GM12878 (cell line): Measurements from ENCODE around the gene RTN4RL1. TPM values are rescaled to one million over a fixed set of nuclear protein-coding genes. Genes with fewer than 3 reads are reported as not detected.

Experiments used
- ATAC-seq: fragments of 200-7000 bp; cut with Tn5 transposase; 3 replicates; pipeline ENCODE4 v1.9.1; 2020; ENCODE audit warnings: mild to moderate bottlenecking, moderate library complexity
- BruUV-seq: library from RNA; stranded (reverse); fragments of 400-500 nt; replicated peaks from 2 replicates; lab custom pipeline; 2021; lab: Mats Ljungman, UMichigan
- CTCF ChIA-PET: fragments of 300-600 bp; sonication (Branson Sonifier 250); formaldehyde crosslinking; extraction: SDS; loops from one replicate; lab custom pipeline; 2021; ENCODE audit warnings: inconsistent platforms; lab: Yijun Ruan, JAX
- POLR2A ChIA-PET: fragments of 350-600 bp; formaldehyde crosslinking; extraction: SDS; loops from one replicate; lab custom pipeline; 2021; ENCODE audit warnings: inconsistent platforms; lab: Charles Lee
- RAD21 ChIA-PET: fragments of 300-600 bp; sonication (Branson Sonifier 250); formaldehyde crosslinking; loops from one replicate; lab custom pipeline; 2023; ENCODE audit warnings: antibody characterized with exemption; ENCODE audit not compliant: unreplicated experiment; lab: Charles Lee
- SMC1A ChIA-PET: fragments of 300-600 bp; sonication (Branson Sonifier 250); formaldehyde crosslinking; loops from one replicate; lab custom pipeline; 2023; ENCODE audit not compliant: unreplicated experiment, uncharacterized antibody; lab: Charles Lee
- DNase-seq: peaks from one replicate; pipeline ENCODE4 v3.0.0-alpha.2; 2011; ENCODE audit warnings: low read depth, low spot score
- FAIRE-seq: peaks from 3 replicates; lab custom pipeline; 2011; peaks lifted over from hg19 to GRCh38; lab: Jason Lieb, UNC
- H2AFZ ChIP-seq: 2 replicates; pipeline ENCODE4 v1.6.0; 2011; ENCODE audit warnings: low read depth, low read length, control low read depth; ENCODE audit not compliant: control insufficient read depth
- H3K27ac ChIP-seq: 2 replicates; pipeline ENCODE4 v1.5.1; 2011; ENCODE audit warnings: control low read depth; ENCODE audit not compliant: control insufficient read depth, insufficient read depth
- H3K27me3 ChIP-seq, 2 experiments: replicated peaks in 1 of 2; 2 replicates each; pipeline versions ENCODE4 v1.6.0 to v1.6.1; 2011; ENCODE audit warnings: low read length in 1 of 2; ENCODE audit not compliant: control insufficient read depth in 2 of 2, insufficient read depth in 2 of 2
- H3K36me3 ChIP-seq, 2 experiments: 2 replicates each; pipeline ENCODE4 v1.5.1; 2011; ENCODE audit warnings: low read length in 1 of 2; ENCODE audit not compliant: control insufficient read depth in 2 of 2, insufficient read depth in 2 of 2
- H3K4me1 ChIP-seq: 2 replicates; pipeline ENCODE4 v1.6.1; 2011; ENCODE audit warnings: mild to moderate bottlenecking, low read length, moderate library complexity, mixed read lengths; ENCODE audit not compliant: control insufficient read depth, insufficient read depth
- H3K4me2 ChIP-seq: 2 replicates; pipeline ENCODE4 v1.6.0; 2011; ENCODE audit warnings: control low read depth; ENCODE audit not compliant: control insufficient read depth, insufficient read depth
- H3K4me3 ChIP-seq: fragments of 200-600 bp; sonication (generic); 2 replicates; pipeline ENCODE4 v1.5.1; 2016
- H3K79me2 ChIP-seq: 2 replicates; pipeline ENCODE4 v1.6.0; 2011; ENCODE audit warnings: low read length; ENCODE audit not compliant: control insufficient read depth, insufficient read depth
- H3K9ac ChIP-seq: 2 replicates; pipeline ENCODE4 v1.8.0; 2011; ENCODE audit warnings: low read length, control low read depth, mixed read lengths; ENCODE audit not compliant: control insufficient read depth, insufficient read depth
- H3K9me3 ChIP-seq: replicated peaks from 3 replicates; pipeline ENCODE4 v1.5.1; 2011; ENCODE audit warnings: mild to moderate bottlenecking, low read length; ENCODE audit not compliant: control insufficient read depth, insufficient read depth
- H4K20me1 ChIP-seq: 2 replicates; pipeline ENCODE4 v1.6.0; 2011; ENCODE audit not compliant: control insufficient read depth, insufficient read depth
- CREB1 ChIP-seq: IDR thresholded peaks from 2 replicates; pipeline ENCODE4 v1.6.1; 2012; ENCODE audit warnings: low read depth, mild to moderate bottlenecking, inconsistent platforms
- CUX1 ChIP-seq: IDR thresholded peaks from 2 replicates; pipeline ENCODE4 v1.6.1; 2012; ENCODE audit warnings: improper control_type of control experiment, low read depth, low read length; ENCODE audit not compliant: insufficient replicate concordance
- ETV6 ChIP-seq, 2 experiments: fragments of 450-650 bp in 1 of 2; IDR thresholded peaks in 1 of 2; conservative IDR thresholded peaks in 1 of 2; 2 replicates each; pipeline ENCODE4 v1.6.1; 2014; ENCODE audit warnings: antibody characterized with exemption in 1 of 2, borderline replicate concordance in 1 of 2, low read depth in 1 of 2, mild to moderate bottlenecking in 1 of 2, moderate library complexity in 1 of 2
- GABPA ChIP-seq: IDR thresholded peaks from 2 replicates; pipeline ENCODE4 v1.6.1; 2014; ENCODE audit warnings: antibody characterized with exemption, low read depth, mild to moderate bottlenecking, inconsistent platforms
- HDAC6 ChIP-seq: fragments of 200-600 bp; sonication (generic); IDR thresholded peaks from one replicate; pipeline ENCODE4 v1.8.0; 2017; ENCODE audit warnings: antibody characterized with exemption; ENCODE audit not compliant: unreplicated experiment
- LARP7 ChIP-seq: fragments of 450-650 bp; IDR thresholded peaks from 2 replicates; pipeline ENCODE4 v1.6.1; 2017; ENCODE audit warnings: mild to moderate bottlenecking
- NFYA ChIP-seq: IDR thresholded peaks from 2 replicates; pipeline ENCODE4 v1.6.1; 2011; ENCODE audit warnings: low read depth, mild to moderate bottlenecking, low read length, improper control_type of control experiment, borderline replicate concordance
- NR2F1 ChIP-seq: fragments of 450-650 bp; conservative IDR thresholded peaks from 2 replicates; pipeline ENCODE4 v1.6.1; 2017; ENCODE audit warnings: mild to moderate bottlenecking
- RAD51 ChIP-seq: fragments of 450-650 bp; IDR thresholded peaks from 2 replicates; pipeline ENCODE4 v1.6.1; 2016; ENCODE audit warnings: moderate library complexity, mild to moderate bottlenecking, inconsistent platforms
- SMAD1 ChIP-seq: fragments of 450-650 bp; IDR thresholded peaks from 2 replicates; pipeline ENCODE4 v1.6.1; 2018; ENCODE audit warnings: mild to moderate bottlenecking, low read depth; ENCODE audit not compliant: partially characterized antibody
- SRF ChIP-seq, 2 experiments: IDR thresholded peaks; 2 replicates each; pipeline ENCODE4 v1.6.1; 2011; ENCODE audit warnings: low read depth in 2 of 2, low read length in 2 of 2, mild to moderate bottlenecking in 1 of 2, moderate library complexity in 1 of 2
- TAF1 ChIP-seq: IDR thresholded peaks from 2 replicates; pipeline ENCODE4 v1.6.1; 2011; ENCODE audit warnings: mild to moderate bottlenecking, low read depth, low read length, borderline replicate concordance
- TCF12 ChIP-seq: IDR thresholded peaks from 2 replicates; pipeline ENCODE4 v1.6.1; 2011; ENCODE audit warnings: low read depth, mild to moderate bottlenecking, low read length
- TCF3 ChIP-seq: IDR thresholded peaks from 2 replicates; pipeline ENCODE4 v1.6.1; 2012; ENCODE audit warnings: low read depth, mild to moderate bottlenecking, low read length, borderline replicate concordance; ENCODE audit not compliant: insufficient read depth
- USF2 ChIP-seq: IDR thresholded peaks from 2 replicates; pipeline ENCODE4 v1.6.1; 2011; ENCODE audit warnings: low read depth, low read length, improper control_type of control experiment, borderline replicate concordance
- ZNF384 ChIP-seq: IDR thresholded peaks from 2 replicates; pipeline ENCODE4 v1.6.1; 2012; ENCODE audit warnings: low read depth, mild to moderate bottlenecking, low read length, improper control_type of control experiment, borderline replicate concordance
- WGBS: methylation state at CpG from one replicate; pipeline ENCODE4 v1.1.6; 2016; ENCODE audit warnings: low lambda C conversion rate; ENCODE audit not compliant: insufficient replicate concordance, insufficient coverage; ENCODE audit errors: missing lambda C conversion rate; 5-methylcytosine and 5-hydroxymethylcytosine counted together
- in situ Hi-C: fragments of 300-500 bp; cut with MboI; formaldehyde crosslinking; loops from 9 replicates; pipeline ENCODE4 v1.14.3; 2018; ENCODE audit warnings: mixed read lengths
- intact Hi-C: fragments of 100-400 bp; cut with micrococcal nuclease; formaldehyde crosslinking; loops from one replicate; pipeline ENCODE4 v1.14.2; 2022; ENCODE audit not compliant: unreplicated experiment
- polyA plus RNA-seq, 11 experiments: library from polyadenylated mRNA; depleted of rRNA in 4 of 11; unstranded in 6 of 11; stranded (reverse) in 5 of 11; fragments of >200 nt; fragmentation: Nextera tagmentation in 4 of 11; fragmentation: Illumina TruSeq in 1 of 11; extraction: Ambion mirVana in 4 of 11; extraction: Trizol in 1 of 11; gene quantifications; 1 replicate in 1 of 11; 2 replicates in 10 of 11; pipeline versions ENCODE4 v1.2.1 to v1.2.3, GENCODE V29; 2011 to 2016; ENCODE audit warnings: inconsistent platforms in 2 of 11, missing spikeins in 2 of 11, low read depth in 1 of 11
- total RNA-seq, 4 experiments: library from RNA; depleted of rRNA in 3 of 4; stranded (reverse); fragments of >200 nt in 3 of 4; fragmentation: Illumina TruSeq in 1 of 4; extraction: Trizol in 1 of 4; gene quantifications; 2 replicates each; pipeline versions ENCODE4 v1.2.1 to v1.2.3, GENCODE V29; 2013 to 2021
- TF ChIP-seq, protein P1 (sequence below): fragments of 450-650 bp; IDR thresholded peaks from 2 replicates; pipeline ENCODE4 v1.6.1; 2017; ENCODE audit warnings: mild to moderate bottlenecking

RTN4RL1 gene
- total and polyA plus RNA-seq, 10 of the 15 experiments (the other 5 are each of a cell fraction or from before 2014, with no cell fraction given) = 0.08 to 0.11 (median 0.10) TPM; not detected in 7

GRCh38 chr17:1949754-1950153, 75.4 kb downstream of the RTN4RL1 start:
- BruUV-seq = no TSS peak
- TF ChIP-seq NR2F1 = no peak
- no peak for TF ChIP-seq ZNF384
- TF ChIP-seq NFYA = no peak
- no peak for TF ChIP-seq LARP7
- TF ChIP-seq SRF (IDR thresholded peaks at IDR 0.05; ENCODE audit: low read depth in 2 of 2, low read length in 2 of 2) = no peak
- TF ChIP-seq RAD51 = no peak
- TF ChIP-seq, protein P1, sequence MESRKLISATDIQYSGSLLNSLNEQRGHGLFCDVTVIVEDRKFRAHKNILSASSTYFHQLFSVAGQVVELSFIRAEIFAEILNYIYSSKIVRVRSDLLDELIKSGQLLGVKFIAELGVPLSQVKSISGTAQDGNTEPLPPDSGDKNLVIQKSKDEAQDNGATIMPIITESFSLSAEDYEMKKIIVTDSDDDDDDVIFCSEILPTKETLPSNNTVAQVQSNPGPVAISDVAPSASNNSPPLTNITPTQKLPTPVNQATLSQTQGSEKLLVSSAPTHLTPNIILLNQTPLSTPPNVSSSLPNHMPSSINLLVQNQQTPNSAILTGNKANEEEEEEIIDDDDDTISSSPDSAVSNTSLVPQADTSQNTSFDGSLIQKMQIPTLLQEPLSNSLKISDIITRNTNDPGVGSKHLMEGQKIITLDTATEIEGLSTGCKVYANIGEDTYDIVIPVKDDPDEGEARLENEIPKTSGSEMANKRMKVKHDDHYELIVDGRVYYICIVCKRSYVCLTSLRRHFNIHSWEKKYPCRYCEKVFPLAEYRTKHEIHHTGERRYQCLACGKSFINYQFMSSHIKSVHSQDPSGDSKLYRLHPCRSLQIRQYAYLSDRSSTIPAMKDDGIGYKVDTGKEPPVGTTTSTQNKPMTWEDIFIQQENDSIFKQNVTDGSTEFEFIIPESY = no peak
- TF ChIP-seq SMAD1 = no peak
- TF ChIP-seq TCF3 = no peak
- no peak for TF ChIP-seq GABPA
- TF ChIP-seq HDAC6 = no peak
- no peak for TF ChIP-seq CUX1
- no peak for TF ChIP-seq CREB1
- TF ChIP-seq TAF1 = no peak
- TF ChIP-seq TCF12 = no peak
- no peak for TF ChIP-seq USF2
- no peak for TF ChIP-seq ETV6 (conservative IDR thresholded peaks at IDR 0.05 in 1 of 2, IDR thresholded peaks at IDR 0.05 in 1 of 2; ENCODE audit: borderline replicate concordance in 1 of 2, low read depth in 1 of 2)

More at GRCh38 chr17:1949754-1950153, 75.4 kb downstream of the RTN4RL1 start:
- H3K4me2 ChIP-seq = no peak overlapping the region
- intact Hi-C loops (no loop called here), in situ Hi-C loops (no loop called here)
- H3K9me3 ChIP-seq = no peaks in the 10 kb centered on the region
- no peaks in the 10 kb centered on the region for H3K27me3 ChIP-seq
- RAD21 ChIA-PET = no interaction called here
- H3K36me3 ChIP-seq = no peaks in the 10 kb centered on the region
- H3K4me1 ChIP-seq = no peaks in the 10 kb centered on the region; the same call in 1 of the 2 replicates
- FAIRE-seq (no peak), DNase-seq (no peak), ATAC-seq (no peak)
- POLR2A ChIA-PET = interaction anchor here (0.6 kb wide), 1 partner anchor 176 kb away, joined by 3 read pairs; no protein-coding TSS in a partner anchor
- H3K4me3 ChIP-seq = no peak overlapping the region
- no peaks in the 10 kb centered on the region for H4K20me1 ChIP-seq
- SMC1A ChIA-PET = no interaction called here
- no peak overlapping the region for H3K9ac ChIP-seq
- CTCF ChIA-PET = no interaction called here
- WGBS = 50% methylated on average over 5 of the region's 5 CpGs
- H3K79me2 ChIP-seq = no peaks in the 10 kb centered on the region
- no peak overlapping the region for H2AFZ ChIP-seq
- H3K27ac ChIP-seq = no peak overlapping the region
